ENCODE results near the gene EWSR1.

- no peak for TF ChIP-seq KLF1 (tag by site-specific recombination; IDR thresholded peaks at IDR 0.05)
- no peak for TF ChIP-seq CTCF (tag by site-specific recombination; IDR thresholded peaks at IDR 0.05)
- no peak for TF ChIP-seq YY1 (tag by site-specific recombination; IDR thresholded peaks at IDR 0.05)
- no peak for TF ChIP-seq ZFHX2 (tag by site-specific recombination; conservative IDR thresholded peaks at IDR 0.05)
- no peak for TF ChIP-seq ELK4 (IDR thresholded peaks at IDR 0.05; ENCODE audit: borderline replicate concordance, low read depth, low read length)
These were observed 62.2 kb downstream of the EWSR1 start for GRCh38 chr22:29330291-29330690.

All from HEK293 (cell line).